ENCODE measurements around the gene SPATA20. TPM values are rescaled to one million over a fixed set of nuclear protein-coding genes. Genes with fewer than 3 reads are reported as not detected.
A peak's percentile ranks its signal among the peaks of the same experiment; 100 is the strongest.

SPATA20 gene
- polyA plus RNA-seq: 12.8 TPM

GRCh38 chr17:50547035-50547735 is at the start of gene SPATA20:
SPATA20 (plus strand) TSS chr17:50547174; CDS start chr17:50547209, 35 bp downstream.
- H3K4me3 Mint-ChIP-seq: peak within 1 kb of the TSS; percentile 72 to 94 (median 82)
- peaks cover 11 to 13% (median 12%) of the 10 kb centered on the region in 3 donors for H3K4me1 Mint-ChIP-seq
- no peaks in the 10 kb centered on the region for H3K27me3 Mint-ChIP-seq
- peaks cover 4% of the 10 kb centered on the region for H3K36me3 Mint-ChIP-seq
- peak within 1 kb of the TSS in 2 of 3 donors; percentile 9 to 90 for H3K27ac Mint-ChIP-seq
- peaks cover 0 to 1% (median 0%) of the 10 kb centered on the region in 3 donors for H3K9me3 Mint-ChIP-seq

GRCh38 chr17:50498021-50498874 is 48.7 kb upstream of the SPATA20 start:
- H3K36me3 Mint-ChIP-seq: no peaks in the 10 kb centered on the region
- no peak overlapping the region for H3K27ac Mint-ChIP-seq
- no peaks in the 10 kb centered on the region for H3K27me3 Mint-ChIP-seq
- H3K9me3 Mint-ChIP-seq: no peaks in the 10 kb centered on the region
- H3K4me1 Mint-ChIP-seq: peaks cover 0 to 2% (median 0%) of the 10 kb centered on the region in 3 donors
- no peak overlapping the region for H3K4me3 Mint-ChIP-seq

GRCh38 chr17:50499270-50499669 is 47.7 kb upstream of the SPATA20 start:
- no peak overlapping the region for H3K27ac Mint-ChIP-seq
- H3K4me1 Mint-ChIP-seq: no peaks in the 10 kb centered on the region
- no peaks in the 10 kb centered on the region for H3K36me3 Mint-ChIP-seq
- no peak overlapping the region for H3K4me3 Mint-ChIP-seq
- peaks cover 2% of the 10 kb centered on the region for H3K27me3 Mint-ChIP-seq
- no peaks in the 10 kb centered on the region for H3K9me3 Mint-ChIP-seq

- Mint-ChIP-seq H3K4me3 (no peak overlapping the region), H3K27me3 (peaks cover 2% of the 10 kb centered on the region), H3K9me3 (no peaks in the 10 kb centered on the region), H3K36me3 (no peaks in the 10 kb centered on the region), H3K27ac (no peak overlapping the region), H3K4me1 (no peaks in the 10 kb centered on the region)
Measured at GRCh38 chr17:50499721-50500120, 47.3 kb upstream of the SPATA20 start.

- H3K9me3 Mint-ChIP-seq: no peaks in the 10 kb centered on the region
Measured at GRCh38 chr17:50501054-50501453, 45.9 kb upstream of the SPATA20 start.

GRCh38 chr17:50502301-50502990 is 44.5 kb upstream of the SPATA20 start:
- Mint-ChIP-seq H3K9me3 (no peaks in the 10 kb centered on the region), H3K27ac (no peak overlapping the region), H3K27me3 (peaks cover 2% of the 10 kb centered on the region), H3K4me3 (no peak overlapping the region), H3K36me3 (peaks cover 2% of the 10 kb centered on the region), H3K4me1 (no peaks in the 10 kb centered on the region)

More at GRCh38 chr17:50501054-50501453, 45.9 kb upstream of the SPATA20 start:
- Mint-ChIP-seq H3K27me3 (peaks cover 2% of the 10 kb centered on the region), H3K4me1 (no peaks in the 10 kb centered on the region), H3K27ac (no peak overlapping the region), H3K36me3 (peaks cover 2% of the 10 kb centered on the region), H3K4me3 (no peak overlapping the region)

- peaks cover 6% of the 10 kb centered on the region for H3K27me3 Mint-ChIP-seq
- H3K36me3 Mint-ChIP-seq: peaks cover 2% of the 10 kb centered on the region
- H3K4me1 Mint-ChIP-seq: peaks cover 8 to 13% (median 10%) of the 10 kb centered on the region in 3 donors
- no peak overlapping the region for H3K27ac Mint-ChIP-seq
- no peaks in the 10 kb centered on the region for H3K9me3 Mint-ChIP-seq
- peak overlapping the region in 2 of 4 donors; percentile 37 to 81 for H3K4me3 Mint-ChIP-seq
Measured at GRCh38 chr17:50505591-50506130, 41.3 kb upstream of the SPATA20 start.

- Mint-ChIP-seq H3K4me1 (peaks cover 10 to 13% (median 11%) of the 10 kb centered on the region in 3 donors), H3K4me3 (peak overlapping the region in 2 of 4 donors; percentile 34 to 81), H3K27ac (peak overlapping the region in 1 of 3 donors; percentile 93), H3K9me3 (no peaks in the 10 kb centered on the region), H3K36me3 (peaks cover 2% of the 10 kb centered on the region), H3K27me3 (peaks cover 6% of the 10 kb centered on the region)
Measured at GRCh38 chr17:50506298-50506697, 40.7 kb upstream of the SPATA20 start.

- Mint-ChIP-seq H3K27ac (peak within 1 kb of the TSS; percentile 62 to 91 (median 91)), H3K9me3 (no peaks in the 10 kb centered on the region), H3K36me3 (peaks cover 2% of the 10 kb centered on the region), H3K27me3 (peaks cover 15% of the 10 kb centered on the region), H3K4me1 (peaks cover 10 to 16% (median 15%) of the 10 kb centered on the region in 3 donors), H3K4me3 (peak within 1 kb of the TSS; percentile 90 to 95 (median 94))
Measured at GRCh38 chr17:50507871-50508572, 39.0 kb upstream of the SPATA20 start, which contains the start of gene MYCBPAP. MYCBPAP (plus strand) TSS chr17:50508439; CDS start chr17:50508675, 236 bp downstream.

- Mint-ChIP-seq H3K27me3 (peaks cover 13% of the 10 kb centered on the region), H3K4me1 (peaks cover 10 to 16% (median 15%) of the 10 kb centered on the region in 3 donors), H3K27ac (peak overlapping the region; percentile 62 to 91 (median 71)), H3K36me3 (peaks cover 2% of the 10 kb centered on the region), H3K9me3 (no peaks in the 10 kb centered on the region), H3K4me3 (peak overlapping the region; percentile 90 to 95 (median 94))
Measured at GRCh38 chr17:50508573-50509460, 38.2 kb upstream of the SPATA20 start.

- Mint-ChIP-seq H3K9me3 (no peaks in the 10 kb centered on the region), H3K36me3 (no peaks in the 10 kb centered on the region), H3K4me3 (peak overlapping the region; percentile 37 to 84 (median 67)), H3K27ac (peak overlapping the region in 1 of 3 donors; percentile 19), H3K4me1 (peaks cover 10 to 16% (median 15%) of the 10 kb centered on the region in 3 donors), H3K27me3 (peaks cover 13% of the 10 kb centered on the region)
Measured at GRCh38 chr17:50511058-50511457, 35.9 kb upstream of the SPATA20 start.

- peaks cover 10% of the 10 kb centered on the region for H3K27me3 Mint-ChIP-seq
- H3K27ac Mint-ChIP-seq: no peak overlapping the region
- H3K9me3 Mint-ChIP-seq: no peaks in the 10 kb centered on the region
- H3K36me3 Mint-ChIP-seq: no peaks in the 10 kb centered on the region
- H3K4me3 Mint-ChIP-seq: no peak overlapping the region
- peaks cover 9 to 17% (median 11%) of the 10 kb centered on the region in 3 donors for H3K4me1 Mint-ChIP-seq
Measured at GRCh38 chr17:50513495-50513894, 33.5 kb upstream of the SPATA20 start.

- Mint-ChIP-seq H3K27ac (no peak overlapping the region), H3K4me1 (peaks cover 6 to 13% (median 6%) of the 10 kb centered on the region in 3 donors), H3K36me3 (no peaks in the 10 kb centered on the region), H3K27me3 (peaks cover 9% of the 10 kb centered on the region), H3K4me3 (no peak overlapping the region), H3K9me3 (no peaks in the 10 kb centered on the region)
Measured at GRCh38 chr17:50514388-50514787, 32.6 kb upstream of the SPATA20 start.

Measured in IgD-negative memory B cell (primary cell).